Measurements from ENCODE around the gene CNTRL. TPM values are rescaled to one million over a fixed set of nuclear protein-coding genes. Genes with fewer than 3 reads are reported as not detected.

CNTRL gene
- total RNA-seq, 1 experiment from 2014 or later: 18.9 TPM

DNA sequence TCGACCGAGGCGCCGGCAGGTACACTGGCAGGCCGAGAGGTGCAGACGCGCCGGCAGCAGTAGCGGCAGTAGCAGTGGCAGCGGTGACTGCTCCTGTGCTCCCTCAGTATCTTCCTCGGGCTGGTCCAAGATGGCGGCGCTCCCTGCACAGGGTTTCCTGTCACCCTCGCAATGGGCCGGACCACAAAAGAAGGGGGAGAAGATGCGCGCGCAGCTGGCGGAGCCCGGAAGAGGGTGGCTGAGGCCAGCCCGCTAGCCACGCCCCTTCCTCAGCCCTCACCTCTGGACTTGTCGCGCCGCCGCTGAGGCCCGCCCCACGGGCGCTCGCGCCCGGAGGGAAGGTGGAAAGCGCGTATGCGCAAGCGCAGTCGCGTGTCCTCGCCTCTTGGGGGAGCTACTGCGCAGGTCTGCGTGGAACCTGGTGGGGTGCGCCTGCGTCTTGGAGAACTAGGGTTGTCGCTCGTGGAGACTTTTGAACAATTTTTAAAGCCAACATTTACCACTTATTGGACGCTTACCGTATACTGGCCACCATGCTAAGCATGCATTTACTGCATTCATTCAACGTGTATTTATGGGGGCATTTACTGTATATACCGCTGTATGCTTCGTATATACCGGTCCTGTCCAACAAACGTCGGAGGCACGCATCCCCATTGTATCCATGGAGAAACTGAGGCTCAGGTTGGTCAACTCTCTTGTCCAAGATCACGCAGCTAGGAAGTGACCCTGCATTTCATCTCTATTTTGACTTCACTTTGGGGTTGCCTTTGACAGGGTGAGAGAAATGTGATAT is 127.2 kb downstream of the CNTRL start, which contains the start of gene RAB14:
TSS of gene RAB14 (minus strand) at position 132 of the 796 bp plus-strand sequence. CDS start 8,457 bp downstream, outside the sequence.
- intact Hi-C loops (cut with micrococcal nuclease): loop anchor here (1.0 to 5.0 kb wide), 2 partner anchors 130 to 221 kb away; partner anchors contain the start of gene CNTRL
- BruUV-seq (replicated peaks): no TSS peak
- Mint-ChIP-seq H3K36me3 (ENCODE audit: insufficient read depth, unreplicated experiment) (peaks cover 5% of the 10 kb centered on the region), H3K4me1 (ENCODE audit: insufficient read depth, unreplicated experiment) (peaks cover 26% of the 10 kb centered on the region), H3K4me3 (ENCODE audit: unreplicated experiment) (peak within 1 kb of the TSS; percentile 83), H3K27me3 (ENCODE audit: insufficient read depth, unreplicated experiment) (no peaks in the 10 kb centered on the region), H3K9me3 (ENCODE audit: unreplicated experiment) (no peaks in the 10 kb centered on the region), H3K27ac (ENCODE audit: low read depth, unreplicated experiment) (peak within 1 kb of the TSS; percentile 81)
- CTCF ChIA-PET: interaction anchor here (0.6 to 2.1 kb wide), 10 partner anchors 9 to 321 kb away, joined by 3 to 15 read pairs (median 3); no protein-coding TSS in a partner anchor
- DNase-seq (ENCODE audit: unreplicated experiment): peak; percentile 98
- TF ChIP-seq, protein P1, sequence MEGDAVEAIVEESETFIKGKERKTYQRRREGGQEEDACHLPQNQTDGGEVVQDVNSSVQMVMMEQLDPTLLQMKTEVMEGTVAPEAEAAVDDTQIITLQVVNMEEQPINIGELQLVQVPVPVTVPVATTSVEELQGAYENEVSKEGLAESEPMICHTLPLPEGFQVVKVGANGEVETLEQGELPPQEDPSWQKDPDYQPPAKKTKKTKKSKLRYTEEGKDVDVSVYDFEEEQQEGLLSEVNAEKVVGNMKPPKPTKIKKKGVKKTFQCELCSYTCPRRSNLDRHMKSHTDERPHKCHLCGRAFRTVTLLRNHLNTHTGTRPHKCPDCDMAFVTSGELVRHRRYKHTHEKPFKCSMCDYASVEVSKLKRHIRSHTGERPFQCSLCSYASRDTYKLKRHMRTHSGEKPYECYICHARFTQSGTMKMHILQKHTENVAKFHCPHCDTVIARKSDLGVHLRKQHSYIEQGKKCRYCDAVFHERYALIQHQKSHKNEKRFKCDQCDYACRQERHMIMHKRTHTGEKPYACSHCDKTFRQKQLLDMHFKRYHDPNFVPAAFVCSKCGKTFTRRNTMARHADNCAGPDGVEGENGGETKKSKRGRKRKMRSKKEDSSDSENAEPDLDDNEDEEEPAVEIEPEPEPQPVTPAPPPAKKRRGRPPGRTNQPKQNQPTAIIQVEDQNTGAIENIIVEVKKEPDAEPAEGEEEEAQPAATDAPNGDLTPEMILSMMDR (IDR thresholded peaks at IDR 0.05; ENCODE audit: unreplicated experiment): peak; percentile 47
- POLR2A ChIA-PET: interaction anchor here (0.7 to 5.0 kb wide), 21 partner anchors 9 to 197 kb away, joined by 3 to 40 read pairs (median 6); partner anchors contain the start of genes CNTRL and GSN

DNA sequence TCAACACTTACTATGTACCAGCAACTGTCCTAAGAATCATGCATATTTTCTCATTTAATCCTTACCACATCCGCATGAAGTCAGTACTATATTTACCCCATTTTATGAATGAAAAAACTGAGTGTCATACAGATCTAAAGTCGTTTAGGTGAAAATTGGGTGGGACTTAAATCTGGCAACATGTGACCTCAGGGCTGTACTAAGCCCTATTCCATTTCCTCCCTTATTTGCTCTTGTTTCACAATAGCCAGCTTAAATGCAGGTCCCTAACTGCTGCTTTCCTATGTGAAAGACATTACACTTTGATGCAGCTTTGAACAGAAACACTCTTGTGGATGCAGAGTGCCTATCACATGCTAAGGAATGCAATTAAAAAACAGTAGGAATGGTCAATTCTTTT is 129.4 kb downstream of the CNTRL start:
- H3K9me3 Mint-ChIP-seq (ENCODE audit: unreplicated experiment): no peaks in the 10 kb centered on the region
- H3K4me1 Mint-ChIP-seq (ENCODE audit: insufficient read depth, unreplicated experiment): peaks cover 11% of the 10 kb centered on the region
- no peak for DNase-seq (ENCODE audit: unreplicated experiment)
- no peaks in the 10 kb centered on the region for H3K36me3 Mint-ChIP-seq (ENCODE audit: insufficient read depth, unreplicated experiment)
- CTCF ChIA-PET: interaction anchor here (0.6 to 1.6 kb wide), 2 partner anchors 9 to 95 kb away, joined by 3 to 11 read pairs; no protein-coding TSS in a partner anchor
- H3K27me3 Mint-ChIP-seq (ENCODE audit: insufficient read depth, unreplicated experiment): no peaks in the 10 kb centered on the region
- TF ChIP-seq, protein P1 (IDR thresholded peaks at IDR 0.05; ENCODE audit: unreplicated experiment): no peak
- no peak overlapping the region for H3K4me3 Mint-ChIP-seq (ENCODE audit: unreplicated experiment)
- POLR2A ChIA-PET: no interaction called here
- no TSS peak for BruUV-seq (replicated peaks)
- H3K27ac Mint-ChIP-seq (ENCODE audit: low read depth, unreplicated experiment): no peak overlapping the region
- intact Hi-C loops (cut with micrococcal nuclease): loop anchor here (5.0 kb wide), 1 partner anchor 132 kb away; the partner anchor contains the start of gene CNTRL

DNA sequence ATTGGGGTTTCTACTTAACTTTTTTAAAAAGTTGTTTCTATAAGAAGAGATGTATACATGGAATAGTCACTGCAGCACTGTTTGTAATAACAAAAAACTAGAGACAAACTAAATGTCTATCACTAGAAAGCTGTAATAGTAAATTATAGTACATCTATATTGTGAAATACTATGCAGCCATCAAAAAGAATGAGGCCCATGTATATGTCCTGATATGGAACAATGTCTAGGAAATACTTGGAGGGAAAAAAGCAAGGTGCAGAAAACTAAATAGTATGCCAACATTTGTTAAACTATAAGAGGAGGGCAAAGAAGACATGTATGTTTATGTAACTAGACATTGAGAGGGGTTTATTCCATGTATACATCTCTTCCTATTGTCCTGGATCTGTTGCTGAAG is 129.9 kb downstream of the CNTRL start:
- DNase-seq (ENCODE audit: unreplicated experiment): no peak
- Mint-ChIP-seq H3K9me3 (ENCODE audit: unreplicated experiment) (no peaks in the 10 kb centered on the region), H3K27ac (ENCODE audit: low read depth, unreplicated experiment) (no peak overlapping the region), H3K36me3 (ENCODE audit: insufficient read depth, unreplicated experiment) (no peaks in the 10 kb centered on the region), H3K27me3 (ENCODE audit: insufficient read depth, unreplicated experiment) (no peaks in the 10 kb centered on the region), H3K4me1 (ENCODE audit: insufficient read depth, unreplicated experiment) (peaks cover 8% of the 10 kb centered on the region), H3K4me3 (ENCODE audit: unreplicated experiment) (no peak overlapping the region)
- ChIA-PET CTCF (interaction anchor here (0.6 to 1.6 kb wide), 2 partner anchors 9 to 95 kb away, joined by 3 to 11 read pairs; no protein-coding TSS in a partner anchor), POLR2A (no interaction called here)
- TF ChIP-seq, protein P1 (IDR thresholded peaks at IDR 0.05; ENCODE audit: unreplicated experiment): no peak
- intact Hi-C loops (cut with micrococcal nuclease): loop anchor here (5.0 kb wide), 1 partner anchor 132 kb away; the partner anchor contains the start of gene CNTRL
- BruUV-seq (replicated peaks): no TSS peak
